OCI-LY7 (cell line): ENCODE data around the gene TUBGCP6.

Experiments
- EZH2phosphoT487 ChIP-seq: fragments of 200-600 bp; sonication (generic); IDR thresholded peaks from 2 replicates; pipeline ENCODE4 v1.6.1; 2018; ENCODE audit warnings: low read depth, borderline replicate concordance, mild to moderate bottlenecking, mixed run types, antibody characterized with exemption, low read length, moderate library complexity, mixed read lengths
- TF ChIP-seq, protein P1 (sequence below): fragments of 200-600 bp; sonication (generic); conservative IDR thresholded peaks from 2 replicates; pipeline ENCODE4 v1.5.1; 2014; ENCODE audit warnings: mild to moderate bottlenecking, antibody characterized with exemption, low read length, moderate library complexity, mixed read lengths

DNA sequence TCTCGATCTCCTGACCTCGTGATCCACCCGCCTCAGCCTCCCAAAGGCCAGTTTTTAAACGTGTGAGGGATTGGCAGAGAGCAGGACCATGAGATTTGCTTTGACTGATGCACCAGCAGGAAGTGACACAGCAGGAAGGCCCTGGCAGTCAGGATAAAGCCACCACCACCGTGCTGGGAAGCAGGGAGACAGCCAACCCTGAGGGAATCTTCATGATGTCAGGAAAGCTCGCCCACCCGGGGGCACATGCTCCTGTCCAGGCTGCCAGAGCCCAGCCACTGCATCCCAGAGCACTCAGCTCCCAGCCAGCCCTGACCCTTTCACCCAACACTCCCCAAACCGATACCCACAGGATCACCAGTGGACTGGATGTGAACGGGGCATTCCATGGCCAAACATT, 6.1 kb downstream of the TUBGCP6 start:
- TF ChIP-seq, protein P1, sequence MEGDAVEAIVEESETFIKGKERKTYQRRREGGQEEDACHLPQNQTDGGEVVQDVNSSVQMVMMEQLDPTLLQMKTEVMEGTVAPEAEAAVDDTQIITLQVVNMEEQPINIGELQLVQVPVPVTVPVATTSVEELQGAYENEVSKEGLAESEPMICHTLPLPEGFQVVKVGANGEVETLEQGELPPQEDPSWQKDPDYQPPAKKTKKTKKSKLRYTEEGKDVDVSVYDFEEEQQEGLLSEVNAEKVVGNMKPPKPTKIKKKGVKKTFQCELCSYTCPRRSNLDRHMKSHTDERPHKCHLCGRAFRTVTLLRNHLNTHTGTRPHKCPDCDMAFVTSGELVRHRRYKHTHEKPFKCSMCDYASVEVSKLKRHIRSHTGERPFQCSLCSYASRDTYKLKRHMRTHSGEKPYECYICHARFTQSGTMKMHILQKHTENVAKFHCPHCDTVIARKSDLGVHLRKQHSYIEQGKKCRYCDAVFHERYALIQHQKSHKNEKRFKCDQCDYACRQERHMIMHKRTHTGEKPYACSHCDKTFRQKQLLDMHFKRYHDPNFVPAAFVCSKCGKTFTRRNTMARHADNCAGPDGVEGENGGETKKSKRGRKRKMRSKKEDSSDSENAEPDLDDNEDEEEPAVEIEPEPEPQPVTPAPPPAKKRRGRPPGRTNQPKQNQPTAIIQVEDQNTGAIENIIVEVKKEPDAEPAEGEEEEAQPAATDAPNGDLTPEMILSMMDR, result no peak
- no peak for TF ChIP-seq EZH2phosphoT487
